OCI-LY3 (cell line): ENCODE measurements around the gene TP53.

Experiments used
- CTCF ChIP-seq: fragments of 200-600, 300-600 bp; sonication (generic); IDR thresholded peaks from 2 replicates; pipeline ENCODE4 v1.5.1; 2014; ENCODE audit warnings: antibody characterized with exemption, low read length, low read depth
- EZH2phosphoT487 ChIP-seq: fragments of 200-600 bp; shearing (Covaris generic); IDR thresholded peaks from 2 replicates; pipeline ENCODE4 v1.6.1; 2018; ENCODE audit warnings: antibody characterized with exemption, mixed run types, low read depth

GRCh38 chr17:7644775-7645174 is 42.5 kb downstream of the TP53 start:
- no peak for TF ChIP-seq CTCF
- TF ChIP-seq EZH2phosphoT487, result no peak
